GM12878 (cell line): ENCODE data around the gene SLITRK5. TPM values are rescaled to one million over a fixed set of nuclear protein-coding genes. Genes with fewer than 3 reads are reported as not detected.

Experiments
- ATAC-seq: fragments of 200-7000 bp; cut with Tn5 transposase; 3 replicates; pipeline ENCODE4 v1.9.1; 2020; ENCODE audit warnings: mild to moderate bottlenecking, moderate library complexity
- BruUV-seq: library from RNA; stranded (reverse); fragments of 400-500 nt; replicated peaks from 2 replicates; lab custom pipeline; 2021; lab: Mats Ljungman, UMichigan
- CTCF ChIA-PET: fragments of 300-600 bp; sonication (Branson Sonifier 250); formaldehyde crosslinking; extraction: SDS; loops from one replicate; lab custom pipeline; 2021; ENCODE audit warnings: inconsistent platforms; lab: Yijun Ruan, JAX
- POLR2A ChIA-PET: fragments of 350-600 bp; formaldehyde crosslinking; extraction: SDS; loops from one replicate; lab custom pipeline; 2021; ENCODE audit warnings: inconsistent platforms; lab: Charles Lee
- RAD21 ChIA-PET: fragments of 300-600 bp; sonication (Branson Sonifier 250); formaldehyde crosslinking; loops from one replicate; lab custom pipeline; 2023; ENCODE audit warnings: antibody characterized with exemption; ENCODE audit not compliant: unreplicated experiment; lab: Charles Lee
- SMC1A ChIA-PET: fragments of 300-600 bp; sonication (Branson Sonifier 250); formaldehyde crosslinking; loops from one replicate; lab custom pipeline; 2023; ENCODE audit not compliant: unreplicated experiment, uncharacterized antibody; lab: Charles Lee
- DNase-seq: peaks from one replicate; pipeline ENCODE4 v3.0.0-alpha.2; 2011; ENCODE audit warnings: low read depth, low spot score
- FAIRE-seq: peaks from 3 replicates; lab custom pipeline; 2011; peaks lifted over from hg19 to GRCh38; lab: Jason Lieb, UNC
- H2AFZ ChIP-seq: 2 replicates; pipeline ENCODE4 v1.6.0; 2011; ENCODE audit warnings: low read depth, low read length, control low read depth; ENCODE audit not compliant: control insufficient read depth
- H3K27ac ChIP-seq: 2 replicates; pipeline ENCODE4 v1.5.1; 2011; ENCODE audit warnings: control low read depth; ENCODE audit not compliant: control insufficient read depth, insufficient read depth
- H3K27me3 ChIP-seq, 2 experiments: replicated peaks in 1 of 2; 2 replicates each; pipeline versions ENCODE4 v1.6.0 to v1.6.1; 2011; ENCODE audit warnings: low read length in 1 of 2; ENCODE audit not compliant: control insufficient read depth in 2 of 2, insufficient read depth in 2 of 2
- H3K36me3 ChIP-seq, 2 experiments: 2 replicates each; pipeline ENCODE4 v1.5.1; 2011; ENCODE audit warnings: low read length in 1 of 2; ENCODE audit not compliant: control insufficient read depth in 2 of 2, insufficient read depth in 2 of 2
- H3K4me1 ChIP-seq: 2 replicates; pipeline ENCODE4 v1.6.1; 2011; ENCODE audit warnings: mild to moderate bottlenecking, low read length, moderate library complexity, mixed read lengths; ENCODE audit not compliant: control insufficient read depth, insufficient read depth
- H3K4me2 ChIP-seq: 2 replicates; pipeline ENCODE4 v1.6.0; 2011; ENCODE audit warnings: control low read depth; ENCODE audit not compliant: control insufficient read depth, insufficient read depth
- H3K4me3 ChIP-seq: fragments of 200-600 bp; sonication (generic); 2 replicates; pipeline ENCODE4 v1.5.1; 2016
- H3K79me2 ChIP-seq: 2 replicates; pipeline ENCODE4 v1.6.0; 2011; ENCODE audit warnings: low read length; ENCODE audit not compliant: control insufficient read depth, insufficient read depth
- H3K9ac ChIP-seq: 2 replicates; pipeline ENCODE4 v1.8.0; 2011; ENCODE audit warnings: low read length, control low read depth, mixed read lengths; ENCODE audit not compliant: control insufficient read depth, insufficient read depth
- H3K9me3 ChIP-seq: replicated peaks from 3 replicates; pipeline ENCODE4 v1.5.1; 2011; ENCODE audit warnings: mild to moderate bottlenecking, low read length; ENCODE audit not compliant: control insufficient read depth, insufficient read depth
- H4K20me1 ChIP-seq: 2 replicates; pipeline ENCODE4 v1.6.0; 2011; ENCODE audit not compliant: control insufficient read depth, insufficient read depth
- CBFB ChIP-seq: IDR thresholded peaks from 2 replicates; pipeline ENCODE4 v1.6.1; 2016; ENCODE audit warnings: antibody characterized with exemption, low read depth
- CBX3 ChIP-seq: fragments of 200-600 bp; sonication (generic); IDR thresholded peaks from 2 replicates; pipeline ENCODE4 v1.6.1; 2016; ENCODE audit warnings: low read depth, borderline replicate concordance
- CEBPB ChIP-seq, 2 experiments: fragments of 150-350 bp in 1 of 2; IDR thresholded peaks; 2 replicates each; pipeline ENCODE4 v1.6.1; 2012 to 2014; ENCODE audit warnings: low read depth in 2 of 2, low read length in 2 of 2, borderline replicate concordance in 1 of 2, inconsistent platforms in 1 of 2
- CREB1 ChIP-seq: IDR thresholded peaks from 2 replicates; pipeline ENCODE4 v1.6.1; 2012; ENCODE audit warnings: low read depth, mild to moderate bottlenecking, inconsistent platforms
- CTCF ChIP-seq, 3 experiments: IDR thresholded peaks in 2 of 3; conservative IDR thresholded peaks in 1 of 3; 2 replicates each; pipeline ENCODE4 v1.5.1; 2011; ENCODE audit warnings: low read depth in 3 of 3, low read length in 3 of 3, mild to moderate bottlenecking in 3 of 3, control low read depth in 2 of 3, moderate library complexity in 2 of 3, inconsistent platforms in 1 of 3, mixed read lengths in 1 of 3; ENCODE audit not compliant: control insufficient read depth in 2 of 3, insufficient read depth in 1 of 3; ENCODE audit errors: extremely low read depth in 1 of 3
- E2F4 ChIP-seq: IDR thresholded peaks from 2 replicates; pipeline ENCODE4 v1.6.1; 2012; ENCODE audit warnings: low read depth, low read length, improper control_type of control experiment
- EED ChIP-seq: sonication (generic); IDR thresholded peaks from 2 replicates; pipeline ENCODE4 v1.6.1; 2016; ENCODE audit warnings: antibody characterized with exemption, low read depth
- EP300 ChIP-seq, 2 experiments: fragments of 150-350 bp in 1 of 2; IDR thresholded peaks; 2 replicates each; pipeline ENCODE4 v1.6.1; 2011 to 2012; ENCODE audit warnings: low read depth in 2 of 2, low read length in 2 of 2, borderline replicate concordance in 1 of 2, improper control_type of control experiment in 1 of 2, inconsistent platforms in 1 of 2; ENCODE audit not compliant: control insufficient read depth in 1 of 2
- IKZF1 ChIP-seq: fragments of 450-650 bp; conservative IDR thresholded peaks from 2 replicates; pipeline ENCODE4 v1.6.1; 2017; ENCODE audit warnings: antibody characterized with exemption, mild to moderate bottlenecking
- MEF2B ChIP-seq: fragments of 450-650 bp; IDR thresholded peaks from 2 replicates; pipeline ENCODE4 v1.6.1; 2018; ENCODE audit warnings: mild to moderate bottlenecking, moderate library complexity; ENCODE audit not compliant: partially characterized antibody, poor library complexity, severe bottlenecking
- MYC ChIP-seq: IDR thresholded peaks from 2 replicates; pipeline ENCODE4 v1.6.1; 2011; ENCODE audit warnings: mild to moderate bottlenecking, low read length, moderate library complexity, inconsistent platforms; ENCODE audit not compliant: insufficient read depth, insufficient replicate concordance, insufficient read length, severe bottlenecking
- NRF1 ChIP-seq: conservative IDR thresholded peaks from 2 replicates; pipeline ENCODE4 v1.6.1; 2011; ENCODE audit warnings: mild to moderate bottlenecking, low read depth, low read length, improper control_type of control experiment
- POU2F2 ChIP-seq: IDR thresholded peaks from 3 replicates; pipeline ENCODE4 v1.6.1; 2011; ENCODE audit warnings: low read depth, mild to moderate bottlenecking, low read length, borderline replicate concordance
- RFX5 ChIP-seq: IDR thresholded peaks from 2 replicates; pipeline ENCODE4 v1.6.1; 2011; ENCODE audit warnings: low read depth, low read length, improper control_type of control experiment
- SIN3A ChIP-seq: IDR thresholded peaks from 2 replicates; pipeline ENCODE4 v1.6.1; 2012; ENCODE audit warnings: low read depth, low read length, improper control_type of control experiment
- TARDBP ChIP-seq: IDR thresholded peaks from 2 replicates; pipeline ENCODE4 v1.6.1; 2016; ENCODE audit warnings: borderline replicate concordance
- ZNF24 ChIP-seq: fragments of 450-650 bp; IDR thresholded peaks from 2 replicates; pipeline ENCODE4 v1.6.1; 2017; ENCODE audit warnings: antibody characterized with exemption, mild to moderate bottlenecking
- ZZZ3 ChIP-seq: IDR thresholded peaks from 2 replicates; pipeline ENCODE4 v1.6.1; 2011; ENCODE audit warnings: low read depth; ENCODE audit not compliant: control insufficient read depth, insufficient read length
- WGBS: methylation state at CpG from one replicate; pipeline ENCODE4 v1.1.6; 2016; ENCODE audit warnings: low lambda C conversion rate; ENCODE audit not compliant: insufficient replicate concordance, insufficient coverage; ENCODE audit errors: missing lambda C conversion rate; 5-methylcytosine and 5-hydroxymethylcytosine counted together
- in situ Hi-C: fragments of 300-500 bp; cut with MboI; formaldehyde crosslinking; loops from 9 replicates; pipeline ENCODE4 v1.14.3; 2018; ENCODE audit warnings: mixed read lengths
- intact Hi-C: fragments of 100-400 bp; cut with micrococcal nuclease; formaldehyde crosslinking; loops from one replicate; pipeline ENCODE4 v1.14.2; 2022; ENCODE audit not compliant: unreplicated experiment
- polyA plus RNA-seq, 11 experiments: library from polyadenylated mRNA; depleted of rRNA in 4 of 11; unstranded in 6 of 11; stranded (reverse) in 5 of 11; fragments of >200 nt; fragmentation: Nextera tagmentation in 4 of 11; fragmentation: Illumina TruSeq in 1 of 11; extraction: Ambion mirVana in 4 of 11; extraction: Trizol in 1 of 11; gene quantifications; 1 replicate in 1 of 11; 2 replicates in 10 of 11; pipeline versions ENCODE4 v1.2.1 to v1.2.3, GENCODE V29; 2011 to 2016; ENCODE audit warnings: inconsistent platforms in 2 of 11, missing spikeins in 2 of 11, low read depth in 1 of 11
- total RNA-seq, 4 experiments: library from RNA; depleted of rRNA in 3 of 4; stranded (reverse); fragments of >200 nt in 3 of 4; fragmentation: Illumina TruSeq in 1 of 4; extraction: Trizol in 1 of 4; gene quantifications; 2 replicates each; pipeline versions ENCODE4 v1.2.1 to v1.2.3, GENCODE V29; 2013 to 2021

The SLITRK5 gene
- total and polyA plus RNA-seq, 10 of the 15 experiments (the other 5 are each of a cell fraction or from before 2014, with no cell fraction given), result under 0.01 to 0.08 (median under 0.01) TPM; not detected in 7

- ChIA-PET POLR2A (no interaction called here), SMC1A (interaction anchor here (1.2 kb wide), 1 partner anchor 13 kb away, joined by 4 read pairs; no protein-coding TSS in a partner anchor), RAD21 (no interaction called here), CTCF (no interaction called here)
- H3K9me3 ChIP-seq, result no peaks in the 10 kb centered on the region
- no peaks in the 10 kb centered on the region for H3K36me3 ChIP-seq
- DNase-seq, result no peak
- TF ChIP-seq EED, result no peak
- TF ChIP-seq CBFB, result no peak
- no peak for TF ChIP-seq TARDBP
- TF ChIP-seq NRF1, result no peak
- TF ChIP-seq MYC, result no peak
- TF ChIP-seq POU2F2, result no peak
- TF ChIP-seq CREB1, result no peak
- TF ChIP-seq CEBPB (IDR thresholded peaks at IDR 0.05; ENCODE audit: borderline replicate concordance in 1 of 2, low read depth in 2 of 2, low read length in 2 of 2), result no peak
- no peak for TF ChIP-seq ZZZ3
- no peak for TF ChIP-seq E2F4
- no peak for TF ChIP-seq IKZF1
- no peak for TF ChIP-seq SIN3A
- no peak for TF ChIP-seq CTCF (IDR thresholded peaks at IDR 0.05 in 2 of 3, conservative IDR thresholded peaks at IDR 0.05 in 1 of 3; ENCODE audit: control insufficient read depth in 2 of 3, extremely low read depth in 1 of 3, insufficient read depth in 1 of 3, low read depth in 3 of 3, low read length in 3 of 3)
- no peak for TF ChIP-seq CBX3
- no peak for TF ChIP-seq ZNF24
- no peak for TF ChIP-seq MEF2B
- TF ChIP-seq EP300 (IDR thresholded peaks at IDR 0.05; ENCODE audit: borderline replicate concordance in 1 of 2, control insufficient read depth in 1 of 2, low read depth in 2 of 2, low read length in 2 of 2), result no peak
- TF ChIP-seq RFX5, result no peak
- no peaks in the 10 kb centered on the region for H3K27me3 ChIP-seq
- intact Hi-C loops (no loop called here), in situ Hi-C loops (loop anchor here (25.0 kb wide), 1 partner anchor 799 kb away; no protein-coding TSS in a partner anchor)
- H3K4me3 ChIP-seq, result no peak overlapping the region
- BruUV-seq, result no TSS peak
- H2AFZ ChIP-seq, result no peak overlapping the region
- no peak for FAIRE-seq
- no peak overlapping the region for H3K4me2 ChIP-seq
- H3K79me2 ChIP-seq, result no peaks in the 10 kb centered on the region
- no peak for ATAC-seq
- H3K9ac ChIP-seq, result no peak overlapping the region
- no peak overlapping the region for H3K27ac ChIP-seq
- 21% methylated on average over 3 of the region's 3 CpGs for WGBS
- no peaks in the 10 kb centered on the region for H4K20me1 ChIP-seq
- H3K4me1 ChIP-seq, result no peaks in the 10 kb centered on the region
These were observed 9.7 kb upstream of the SLITRK5 start for GRCh38 chr13:87661471-87661870.
